Liver (tissue), 9 donors: ENCODE results near the gene CCL16. TPM values are rescaled to one million over a fixed set of nuclear protein-coding genes. Genes with fewer than 3 reads are reported as not detected.

ENCODE experiments used
- DNase-seq: peaks from one replicate; pipeline ENCODE4 v3.0.0-alpha.2; 2017; ENCODE audit warnings: low spot score
- H3K27ac ChIP-seq, 2 donors: one replicate each; pipeline ENCODE4 v1.7.0; 2013; ENCODE audit warnings: inconsistent platforms in 2 of 2, low read length in 2 of 2, control low read depth in 1 of 2, low read depth in 1 of 2, mild to moderate bottlenecking in 1 of 2
- H3K27me3 ChIP-seq, 4 donors: one replicate each; pipeline versions ENCODE4 v1.6.1 to v1.7.0; 2013; ENCODE audit warnings: low read length in 3 of 4, inconsistent platforms in 1 of 4, mild to moderate bottlenecking in 1 of 4, moderate library complexity in 1 of 4; ENCODE audit not compliant: control insufficient read depth in 4 of 4, insufficient read depth in 4 of 4
- H3K36me3 ChIP-seq, 4 donors: one replicate each; pipeline versions ENCODE4 v1.6.1 to v1.7.0; 2013; ENCODE audit warnings: low read length in 3 of 4, mild to moderate bottlenecking in 3 of 4, low read depth in 1 of 4, moderate library complexity in 1 of 4; ENCODE audit not compliant: control insufficient read depth in 4 of 4, insufficient read depth in 3 of 4
- H3K4me1 ChIP-seq, 4 donors: one replicate each; pipeline versions ENCODE4 v1.6.1 to v1.7.0; 2013; ENCODE audit warnings: low read length in 3 of 4, mild to moderate bottlenecking in 3 of 4, moderate library complexity in 1 of 4; ENCODE audit not compliant: control insufficient read depth in 4 of 4, insufficient read depth in 4 of 4
- H3K4me3 ChIP-seq, 3 donors: one replicate each; pipeline versions ENCODE4 v1.6.1 to v1.7.0; 2013; ENCODE audit warnings: low read length in 3 of 3, control low read depth in 1 of 3, low read depth in 1 of 3, mild to moderate bottlenecking in 1 of 3
- H3K9ac ChIP-seq, 2 donors: one replicate each; pipeline ENCODE4 v1.7.0; 2013; ENCODE audit warnings: low read length in 2 of 2, mild to moderate bottlenecking in 2 of 2, moderate library complexity in 2 of 2, control low read depth in 1 of 2, low read depth in 1 of 2
- H3K9me3 ChIP-seq, 4 donors: one replicate each; pipeline versions ENCODE4 v1.6.1 to v1.7.0; 2013; ENCODE audit warnings: low read length in 3 of 4; ENCODE audit not compliant: control insufficient read depth in 4 of 4
- EGR1 ChIP-seq, 2 donors: IDR thresholded peaks; 2 replicates each; pipeline ENCODE4 v1.6.1; 2016 to 2018; ENCODE audit warnings: antibody characterized with exemption in 2 of 2, low read depth in 2 of 2
- FOXA1 ChIP-seq: IDR thresholded peaks from 2 replicates; pipeline ENCODE4 v1.6.1; 2016; ENCODE audit warnings: antibody characterized with exemption
- HNF4A ChIP-seq, 2 donors: conservative IDR thresholded peaks; 2 replicates each; pipeline ENCODE4 v1.6.1; 2016; ENCODE audit warnings: antibody characterized with exemption in 2 of 2, mild to moderate bottlenecking in 2 of 2
- HNF4G ChIP-seq: IDR thresholded peaks from 2 replicates; pipeline ENCODE4 v1.6.1; 2016; ENCODE audit warnings: antibody characterized with exemption
- JUND ChIP-seq, 2 donors: IDR thresholded peaks; 2 replicates each; pipeline ENCODE4 v1.6.1; 2016; ENCODE audit warnings: antibody characterized with exemption in 2 of 2
- RAD21 ChIP-seq, 2 donors: IDR thresholded peaks; 2 replicates each; pipeline ENCODE4 v1.6.1; 2016; ENCODE audit warnings: antibody characterized with exemption in 2 of 2, mild to moderate bottlenecking in 2 of 2
- RXRA ChIP-seq, 2 donors: IDR thresholded peaks; 2 replicates each; pipeline ENCODE4 v1.6.1; 2017 to 2018; ENCODE audit warnings: antibody characterized with exemption in 2 of 2, mild to moderate bottlenecking in 1 of 2
- SP1 ChIP-seq: IDR thresholded peaks from 2 replicates; pipeline ENCODE4 v1.6.1; 2018; ENCODE audit warnings: antibody characterized with exemption, mild to moderate bottlenecking
- TAF1 ChIP-seq: conservative IDR thresholded peaks from 2 replicates; pipeline ENCODE4 v1.6.1; 2016; ENCODE audit warnings: antibody characterized with exemption, mild to moderate bottlenecking
- YY1 ChIP-seq: IDR thresholded peaks from 2 replicates; pipeline ENCODE4 v1.6.1; 2016; ENCODE audit warnings: antibody characterized with exemption, mild to moderate bottlenecking
- WGBS: extraction: QIAGEN DNeasy Blood & Tissue Kit; methylation state at CpG from one replicate; pipeline ENCODE4 v1.1.7; 2013; 5-methylcytosine and 5-hydroxymethylcytosine counted together
- polyA plus RNA-seq, 2 donors: library from polyadenylated mRNA; stranded (reverse) in 1 of 2; unstranded in 1 of 2; fragments of 200-250 nt in 1 of 2; fragments of >200 nt in 1 of 2; fragmentation: Nextera tagmentation in 1 of 2; extraction: Ambion mirVana in 1 of 2; gene quantifications; one replicate each; pipeline versions ENCODE4 v1.2.1 to v1.2.3, GENCODE V29; 2013 to 2015
- total RNA-seq, 2 donors: library from RNA; depleted of rRNA; stranded (reverse); fragments of >200 nt; gene quantifications; one replicate each; pipeline ENCODE4 v1.2.3, GENCODE V29; 2014
- TF ChIP-seq, protein P1 (sequence below): fragments of 150-350 bp; IDR thresholded peaks from 2 replicates; pipeline ENCODE4 v1.5.1; 2017; ENCODE audit warnings: improper control_type of control experiment, low read depth, low read length; ENCODE audit not compliant: missing input control
- TF ChIP-seq, protein P2 (sequence below): IDR thresholded peaks from 2 replicates; pipeline ENCODE4 v1.6.1; 2016; ENCODE audit warnings: antibody characterized with exemption
- TF ChIP-seq, protein P3 (sequence below): IDR thresholded peaks from 2 replicates; pipeline ENCODE4 v1.6.1; 2016; ENCODE audit warnings: antibody characterized with exemption
- TF ChIP-seq, protein P4 (sequence below): IDR thresholded peaks from 2 replicates; pipeline ENCODE4 v1.6.1; 2016; ENCODE audit warnings: antibody characterized with exemption, mild to moderate bottlenecking
- TF ChIP-seq, protein P5 (sequence below): IDR thresholded peaks from 2 replicates; pipeline ENCODE4 v1.6.1; 2016; ENCODE audit warnings: antibody characterized with exemption
- donor health status: healthy.
- donor health status: healthy.
- donor health status: healthy.
- donor health status: healthy.
- donor health status: healthy.

CCL16 gene
- total and polyA plus RNA-seq, 4 donors = 0.65 to 22.3 (median 14.9) TPM

DNA sequence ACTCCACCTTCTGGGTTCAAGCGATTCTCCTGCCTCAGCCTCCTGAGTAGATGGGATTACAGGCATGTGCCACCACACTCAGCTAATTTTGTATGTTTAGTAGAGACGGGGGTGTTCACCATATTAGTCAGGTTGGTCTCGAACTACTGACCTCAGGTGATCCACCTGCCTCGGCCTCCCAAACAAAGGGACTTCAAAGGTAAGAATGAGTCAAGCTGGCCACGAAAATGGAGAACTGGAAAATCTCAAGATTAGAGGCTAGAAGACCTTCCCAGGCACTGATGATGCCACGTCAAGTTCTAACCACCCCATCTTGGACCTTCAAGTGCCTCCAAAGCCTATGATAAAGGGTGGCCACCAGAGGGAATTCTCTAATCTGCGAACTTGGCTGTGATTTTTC, 21.3 kb upstream of the CCL16 start:
- DNase-seq = peak; percentile 12
- Histone ChIP-seq H3K4me3 (no peak overlapping the region), H3K36me3 (peaks cover 0 to 7% (median 1%) of the 10 kb centered on the region in 4 donors), H3K27ac (peak overlapping the region in 1 of 2 donors; percentile 83), H3K9me3 (no peaks in the 10 kb centered on the region), H3K4me1 (peaks cover 7 to 57% (median 37%) of the 10 kb centered on the region in 4 donors), H3K9ac (no peak overlapping the region), H3K27me3 (no peaks in the 10 kb centered on the region)
- WGBS = 89% methylated on average over 7 of the region's 7 CpGs
- TF ChIP-seq, protein P1, sequence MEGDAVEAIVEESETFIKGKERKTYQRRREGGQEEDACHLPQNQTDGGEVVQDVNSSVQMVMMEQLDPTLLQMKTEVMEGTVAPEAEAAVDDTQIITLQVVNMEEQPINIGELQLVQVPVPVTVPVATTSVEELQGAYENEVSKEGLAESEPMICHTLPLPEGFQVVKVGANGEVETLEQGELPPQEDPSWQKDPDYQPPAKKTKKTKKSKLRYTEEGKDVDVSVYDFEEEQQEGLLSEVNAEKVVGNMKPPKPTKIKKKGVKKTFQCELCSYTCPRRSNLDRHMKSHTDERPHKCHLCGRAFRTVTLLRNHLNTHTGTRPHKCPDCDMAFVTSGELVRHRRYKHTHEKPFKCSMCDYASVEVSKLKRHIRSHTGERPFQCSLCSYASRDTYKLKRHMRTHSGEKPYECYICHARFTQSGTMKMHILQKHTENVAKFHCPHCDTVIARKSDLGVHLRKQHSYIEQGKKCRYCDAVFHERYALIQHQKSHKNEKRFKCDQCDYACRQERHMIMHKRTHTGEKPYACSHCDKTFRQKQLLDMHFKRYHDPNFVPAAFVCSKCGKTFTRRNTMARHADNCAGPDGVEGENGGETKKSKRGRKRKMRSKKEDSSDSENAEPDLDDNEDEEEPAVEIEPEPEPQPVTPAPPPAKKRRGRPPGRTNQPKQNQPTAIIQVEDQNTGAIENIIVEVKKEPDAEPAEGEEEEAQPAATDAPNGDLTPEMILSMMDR = no peak
- TF ChIP-seq, protein P2, sequence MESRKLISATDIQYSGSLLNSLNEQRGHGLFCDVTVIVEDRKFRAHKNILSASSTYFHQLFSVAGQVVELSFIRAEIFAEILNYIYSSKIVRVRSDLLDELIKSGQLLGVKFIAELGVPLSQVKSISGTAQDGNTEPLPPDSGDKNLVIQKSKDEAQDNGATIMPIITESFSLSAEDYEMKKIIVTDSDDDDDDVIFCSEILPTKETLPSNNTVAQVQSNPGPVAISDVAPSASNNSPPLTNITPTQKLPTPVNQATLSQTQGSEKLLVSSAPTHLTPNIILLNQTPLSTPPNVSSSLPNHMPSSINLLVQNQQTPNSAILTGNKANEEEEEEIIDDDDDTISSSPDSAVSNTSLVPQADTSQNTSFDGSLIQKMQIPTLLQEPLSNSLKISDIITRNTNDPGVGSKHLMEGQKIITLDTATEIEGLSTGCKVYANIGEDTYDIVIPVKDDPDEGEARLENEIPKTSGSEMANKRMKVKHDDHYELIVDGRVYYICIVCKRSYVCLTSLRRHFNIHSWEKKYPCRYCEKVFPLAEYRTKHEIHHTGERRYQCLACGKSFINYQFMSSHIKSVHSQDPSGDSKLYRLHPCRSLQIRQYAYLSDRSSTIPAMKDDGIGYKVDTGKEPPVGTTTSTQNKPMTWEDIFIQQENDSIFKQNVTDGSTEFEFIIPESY = no peak
- TF ChIP-seq FOXA1 (no peak), EGR1 (IDR thresholded peaks at IDR 0.05; ENCODE audit: low read depth in 2 of 2) (no peak)

DNA sequence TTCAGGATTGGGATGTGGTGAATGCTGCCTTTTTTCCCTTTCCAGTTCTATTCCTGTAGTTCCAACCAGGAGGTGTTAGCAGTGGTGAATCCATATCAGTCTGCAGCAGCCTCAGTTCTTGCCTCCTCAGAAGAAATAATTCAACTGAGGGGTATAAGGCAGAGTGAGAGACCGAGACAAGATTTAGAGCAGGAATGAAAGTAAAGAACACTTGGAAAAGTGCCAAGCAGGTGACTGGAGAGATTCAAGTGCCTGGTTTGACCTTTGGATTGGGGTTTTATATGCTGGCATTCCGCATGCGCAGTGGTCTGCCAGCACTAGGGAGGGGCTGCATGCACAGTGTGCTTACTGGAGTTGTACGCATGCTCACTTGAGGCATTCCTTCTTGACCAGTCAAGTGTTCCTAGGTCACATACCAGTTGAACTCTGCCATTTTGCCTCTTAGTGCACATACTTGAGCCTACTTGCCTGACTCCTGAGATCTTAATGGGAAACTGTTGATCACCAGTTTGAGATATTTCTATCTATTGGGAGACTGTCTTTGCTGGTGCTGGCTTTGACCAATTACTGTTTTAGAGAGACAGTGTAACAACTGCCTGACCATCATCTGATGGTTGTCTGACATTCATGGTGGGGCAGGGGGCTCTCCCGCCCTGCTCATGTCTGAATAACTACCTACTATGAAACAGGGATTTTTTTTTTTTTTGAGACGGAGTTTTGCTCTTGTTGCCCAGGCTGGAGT, 20.7 kb upstream of the CCL16 start:
- Histone ChIP-seq H3K9ac (peak overlapping the region; percentile 84 to 87), H3K27ac (peak overlapping the region; percentile 83 to 93), H3K9me3 (no peaks in the 10 kb centered on the region), H3K27me3 (no peaks in the 10 kb centered on the region), H3K4me1 (peaks cover 7 to 57% (median 37%) of the 10 kb centered on the region in 4 donors), H3K36me3 (peaks cover 0 to 7% (median 1%) of the 10 kb centered on the region in 4 donors), H3K4me3 (peak overlapping the region; percentile 62 to 76 (median 68))
- DNase-seq = peak; percentile 78
- 49% methylated on average over 6 of the region's 6 CpGs for WGBS
- TF ChIP-seq JUND (IDR thresholded peaks at IDR 0.05) = peak in 1 of 2 donors; percentile 60
- TF ChIP-seq, protein P3, sequence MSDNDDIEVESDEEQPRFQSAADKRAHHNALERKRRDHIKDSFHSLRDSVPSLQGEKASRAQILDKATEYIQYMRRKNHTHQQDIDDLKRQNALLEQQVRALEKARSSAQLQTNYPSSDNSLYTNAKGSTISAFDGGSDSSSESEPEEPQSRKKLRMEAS = peak; percentile 78
- peak; percentile 80 to 89 for TF ChIP-seq RXRA (IDR thresholded peaks at IDR 0.05)
- peak; percentile 91 for TF ChIP-seq YY1
- TF ChIP-seq FOXA1 = no peak
- TF ChIP-seq TAF1 = no peak
- peak; percentile 52 for TF ChIP-seq HNF4G
- TF ChIP-seq, protein P2 = peak; percentile 65
- TF ChIP-seq, protein P4, sequence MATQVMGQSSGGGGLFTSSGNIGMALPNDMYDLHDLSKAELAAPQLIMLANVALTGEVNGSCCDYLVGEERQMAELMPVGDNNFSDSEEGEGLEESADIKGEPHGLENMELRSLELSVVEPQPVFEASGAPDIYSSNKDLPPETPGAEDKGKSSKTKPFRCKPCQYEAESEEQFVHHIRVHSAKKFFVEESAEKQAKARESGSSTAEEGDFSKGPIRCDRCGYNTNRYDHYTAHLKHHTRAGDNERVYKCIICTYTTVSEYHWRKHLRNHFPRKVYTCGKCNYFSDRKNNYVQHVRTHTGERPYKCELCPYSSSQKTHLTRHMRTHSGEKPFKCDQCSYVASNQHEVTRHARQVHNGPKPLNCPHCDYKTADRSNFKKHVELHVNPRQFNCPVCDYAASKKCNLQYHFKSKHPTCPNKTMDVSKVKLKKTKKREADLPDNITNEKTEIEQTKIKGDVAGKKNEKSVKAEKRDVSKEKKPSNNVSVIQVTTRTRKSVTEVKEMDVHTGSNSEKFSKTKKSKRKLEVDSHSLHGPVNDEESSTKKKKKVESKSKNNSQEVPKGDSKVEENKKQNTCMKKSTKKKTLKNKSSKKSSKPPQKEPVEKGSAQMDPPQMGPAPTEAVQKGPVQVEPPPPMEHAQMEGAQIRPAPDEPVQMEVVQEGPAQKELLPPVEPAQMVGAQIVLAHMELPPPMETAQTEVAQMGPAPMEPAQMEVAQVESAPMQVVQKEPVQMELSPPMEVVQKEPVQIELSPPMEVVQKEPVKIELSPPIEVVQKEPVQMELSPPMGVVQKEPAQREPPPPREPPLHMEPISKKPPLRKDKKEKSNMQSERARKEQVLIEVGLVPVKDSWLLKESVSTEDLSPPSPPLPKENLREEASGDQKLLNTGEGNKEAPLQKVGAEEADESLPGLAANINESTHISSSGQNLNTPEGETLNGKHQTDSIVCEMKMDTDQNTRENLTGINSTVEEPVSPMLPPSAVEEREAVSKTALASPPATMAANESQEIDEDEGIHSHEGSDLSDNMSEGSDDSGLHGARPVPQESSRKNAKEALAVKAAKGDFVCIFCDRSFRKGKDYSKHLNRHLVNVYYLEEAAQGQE = peak; percentile 47
- TF ChIP-seq, protein P1 = no peak
- TF ChIP-seq EGR1 (IDR thresholded peaks at IDR 0.05; ENCODE audit: low read depth in 2 of 2) = no peak
- peak; percentile 80 to 90 for TF ChIP-seq HNF4A (conservative IDR thresholded peaks at IDR 0.05)
- peak in 1 of 2 donors; percentile 11 for TF ChIP-seq RAD21 (IDR thresholded peaks at IDR 0.05)
- TF ChIP-seq, protein P5, sequence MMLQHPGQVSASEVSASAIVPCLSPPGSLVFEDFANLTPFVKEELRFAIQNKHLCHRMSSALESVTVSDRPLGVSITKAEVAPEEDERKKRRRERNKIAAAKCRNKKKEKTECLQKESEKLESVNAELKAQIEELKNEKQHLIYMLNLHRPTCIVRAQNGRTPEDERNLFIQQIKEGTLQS = peak; percentile 37
- TF ChIP-seq SP1 = peak; percentile 63
